ENCODE measurements around the gene PCBP3. TPM values are rescaled to one million over a fixed set of nuclear protein-coding genes. Genes with fewer than 3 reads are reported as not detected.
"Not testable (repeated sequence)": the region's sequence is repeated elsewhere in the genome, so short reads cannot be mapped to it uniquely, and the experiment has no call there.

Gene PCBP3
- total and polyA plus RNA-seq, 2 donors: 4.3 to 4.6 TPM

GRCh38 chr21:45607021-45607908 is 36.3 kb upstream of the PCBP3 start:
- no peaks in the 10 kb centered on the region for H3K36me3 ChIP-seq (ENCODE audit: insufficient read depth)
- H3K4me1 ChIP-seq (ENCODE audit: insufficient read depth): no peaks in the 10 kb centered on the region
- no peak for DNase-seq (ENCODE audit: extremely low spot score)
- WGBS: 67% methylated on average over 23 of the region's 23 CpGs
- H3K27ac ChIP-seq (ENCODE audit: low read depth): no peak overlapping the region
- H3K4me3 ChIP-seq (ENCODE audit: low read depth, low read length): no peak overlapping the region

- WGBS: 82% methylated on average over 20 of the region's 20 CpGs
- DNase-seq (ENCODE audit: extremely low spot score): no peak
Observed at GRCh38 chr21:45607909-45608295, 35.6 kb upstream of the PCBP3 start.

GRCh38 chr21:45608747-45609470 is 34.6 kb upstream of the PCBP3 start:
- not testable (repeated sequence) for H3K27ac ChIP-seq (ENCODE audit: low read depth); H3K4me3 ChIP-seq (ENCODE audit: low read depth, low read length); DNase-seq (ENCODE audit: extremely low spot score); H3K4me1 ChIP-seq (ENCODE audit: insufficient read depth); H3K36me3 ChIP-seq (ENCODE audit: insufficient read depth)
- 75% methylated on average over 15 of the region's 15 CpGs for WGBS

More at GRCh38 chr21:45607909-45608295, 35.6 kb upstream of the PCBP3 start:
- Histone ChIP-seq H3K27ac (ENCODE audit: low read depth) (no peak overlapping the region), H3K36me3 (ENCODE audit: insufficient read depth) (no peaks in the 10 kb centered on the region), H3K4me1 (ENCODE audit: insufficient read depth) (no peaks in the 10 kb centered on the region), H3K4me3 (ENCODE audit: low read depth, low read length) (no peak overlapping the region)

- not testable (repeated sequence) for H3K4me1 ChIP-seq (ENCODE audit: insufficient read depth); H3K4me3 ChIP-seq (ENCODE audit: low read depth, low read length); H3K27ac ChIP-seq (ENCODE audit: low read depth); H3K36me3 ChIP-seq (ENCODE audit: insufficient read depth); DNase-seq (ENCODE audit: extremely low spot score)
- 85% methylated on average over 6 of the region's 6 CpGs for WGBS
Observed at GRCh38 chr21:45609616-45610015, 33.9 kb upstream of the PCBP3 start.

GRCh38 chr21:45611296-45611695 is 32.2 kb upstream of the PCBP3 start:
- H3K4me3 ChIP-seq (ENCODE audit: low read depth, low read length): no peak overlapping the region
- no peak overlapping the region for H3K27ac ChIP-seq (ENCODE audit: low read depth)
- no peaks in the 10 kb centered on the region for H3K36me3 ChIP-seq (ENCODE audit: insufficient read depth)
- 91% methylated on average over 12 of the region's 12 CpGs for WGBS
- H3K4me1 ChIP-seq (ENCODE audit: insufficient read depth): no peaks in the 10 kb centered on the region
- DNase-seq (ENCODE audit: extremely low spot score): no peak

DNA sequence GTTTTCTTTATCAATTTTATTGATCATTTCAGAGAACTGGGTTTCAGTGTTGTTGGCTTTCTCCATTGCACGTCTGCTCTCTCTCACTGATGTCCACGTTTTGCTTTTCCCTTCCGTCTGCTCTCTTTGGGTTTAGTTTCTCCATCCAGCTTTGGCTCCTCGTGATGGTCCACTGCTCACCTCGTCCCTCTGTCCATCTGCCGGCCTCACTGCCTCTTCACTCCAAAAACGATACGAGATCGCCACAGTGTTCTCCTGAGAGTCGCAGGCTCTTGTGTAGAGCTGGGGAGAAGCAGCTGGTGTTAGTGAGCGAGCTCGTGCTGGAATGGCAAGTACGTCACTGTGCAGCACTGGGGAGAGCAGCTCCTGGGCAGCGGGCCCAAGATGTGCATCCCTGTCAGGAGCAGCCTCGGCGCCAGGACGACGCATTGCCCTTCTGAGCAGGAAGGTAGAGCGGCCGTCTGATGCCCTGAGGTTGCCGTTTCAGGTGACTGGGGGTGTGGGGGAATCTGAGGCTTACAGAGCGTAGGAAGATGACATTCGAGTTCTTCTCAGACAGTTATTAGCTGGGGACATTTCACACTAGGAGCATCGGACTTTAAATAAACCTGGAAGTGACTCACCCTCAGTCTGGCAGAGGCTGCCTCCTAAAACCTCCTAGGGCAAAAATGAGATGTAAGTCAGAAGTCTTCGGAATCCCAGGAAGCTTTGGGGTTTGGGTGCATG is 31.4 kb upstream of the PCBP3 start:
- Histone ChIP-seq H3K4me1 (ENCODE audit: insufficient read depth) (no peaks in the 10 kb centered on the region), H3K4me3 (ENCODE audit: low read depth, low read length) (no peak overlapping the region), H3K36me3 (ENCODE audit: insufficient read depth) (no peaks in the 10 kb centered on the region), H3K27ac (ENCODE audit: low read depth) (no peak overlapping the region)
- 46% methylated on average over 25 of the region's 25 CpGs for WGBS
- DNase-seq (ENCODE audit: extremely low spot score): no peak

DNA sequence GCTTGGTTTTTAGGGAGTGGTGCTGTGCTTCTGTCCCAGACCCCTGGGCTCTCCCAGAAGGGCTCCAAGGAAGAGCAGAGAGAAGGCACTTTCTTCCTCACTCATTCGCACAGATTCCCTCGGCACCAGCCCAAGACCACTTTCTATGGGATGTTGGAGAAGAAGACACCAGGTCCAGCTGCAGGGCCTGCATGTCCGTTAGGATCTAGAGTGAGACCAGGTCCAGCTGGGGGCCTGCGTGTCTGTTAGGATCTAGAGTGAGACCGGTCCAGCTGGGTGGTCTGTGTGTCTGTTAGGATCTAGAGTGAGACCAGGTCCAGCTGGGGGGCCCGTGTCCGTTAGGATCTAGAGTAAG is 30.9 kb upstream of the PCBP3 start:
- not testable (repeated sequence) for H3K36me3 ChIP-seq (ENCODE audit: insufficient read depth); H3K27ac ChIP-seq (ENCODE audit: low read depth); H3K4me1 ChIP-seq (ENCODE audit: insufficient read depth); DNase-seq (ENCODE audit: extremely low spot score); H3K4me3 ChIP-seq (ENCODE audit: low read depth, low read length)
- WGBS: 89% methylated on average over 6 of the region's 7 CpGs

- H3K4me1 ChIP-seq (ENCODE audit: insufficient read depth): no peaks in the 10 kb centered on the region
- H3K4me3 ChIP-seq (ENCODE audit: low read depth, low read length): no peak overlapping the region
- no peaks in the 10 kb centered on the region for H3K36me3 ChIP-seq (ENCODE audit: insufficient read depth)
- no peak for DNase-seq (ENCODE audit: extremely low spot score)
- no peak overlapping the region for H3K27ac ChIP-seq (ENCODE audit: low read depth)
- 84% methylated on average over 6 of the region's 6 CpGs for WGBS
Observed at GRCh38 chr21:45613396-45613795, 30.1 kb upstream of the PCBP3 start.

- Histone ChIP-seq H3K4me1 (ENCODE audit: insufficient read depth) (no peaks in the 10 kb centered on the region), H3K4me3 (ENCODE audit: low read depth, low read length) (no peak overlapping the region), H3K27ac (ENCODE audit: low read depth) (no peak overlapping the region), H3K36me3 (ENCODE audit: insufficient read depth) (no peaks in the 10 kb centered on the region)
- DNase-seq (ENCODE audit: extremely low spot score): no peak
- WGBS: 50% methylated on average over 9 of the region's 9 CpGs
Observed at GRCh38 chr21:45613881-45614280, 29.6 kb upstream of the PCBP3 start.

DNA sequence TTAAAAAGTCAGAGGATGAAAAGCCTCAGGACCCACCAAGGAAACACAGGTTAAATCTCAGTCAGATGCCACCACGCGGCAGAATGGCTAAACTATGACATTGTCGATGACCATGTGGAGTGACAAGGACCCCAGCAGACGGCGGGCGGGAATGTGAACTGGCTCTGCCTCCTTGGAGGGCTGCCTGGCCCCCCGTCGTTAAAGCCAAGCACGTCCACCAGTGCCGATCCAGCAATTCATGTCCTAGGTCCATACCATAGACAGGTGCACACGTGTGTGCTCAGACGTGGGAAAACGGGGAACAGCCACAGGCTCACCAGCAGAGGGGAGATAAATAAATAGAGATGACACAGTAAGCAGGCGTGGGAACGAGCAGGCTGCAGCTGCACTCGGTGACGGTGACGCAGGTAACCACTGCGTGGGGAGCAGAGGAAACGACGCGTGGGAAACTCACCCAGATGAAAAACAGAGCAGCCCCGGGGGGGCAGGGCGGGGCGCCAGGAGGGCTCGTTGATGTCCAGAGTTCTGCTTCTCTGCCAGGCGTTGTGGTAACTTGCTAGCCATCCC is 28.3 kb upstream of the PCBP3 start:
- no peak overlapping the region for H3K27ac ChIP-seq (ENCODE audit: low read depth)
- WGBS: 49% methylated on average over 27 of the region's 27 CpGs
- H3K36me3 ChIP-seq (ENCODE audit: insufficient read depth): no peaks in the 10 kb centered on the region
- H3K4me3 ChIP-seq (ENCODE audit: low read depth, low read length): no peak overlapping the region
- no peak for DNase-seq (ENCODE audit: extremely low spot score)
- H3K4me1 ChIP-seq (ENCODE audit: insufficient read depth): no peaks in the 10 kb centered on the region

DNA sequence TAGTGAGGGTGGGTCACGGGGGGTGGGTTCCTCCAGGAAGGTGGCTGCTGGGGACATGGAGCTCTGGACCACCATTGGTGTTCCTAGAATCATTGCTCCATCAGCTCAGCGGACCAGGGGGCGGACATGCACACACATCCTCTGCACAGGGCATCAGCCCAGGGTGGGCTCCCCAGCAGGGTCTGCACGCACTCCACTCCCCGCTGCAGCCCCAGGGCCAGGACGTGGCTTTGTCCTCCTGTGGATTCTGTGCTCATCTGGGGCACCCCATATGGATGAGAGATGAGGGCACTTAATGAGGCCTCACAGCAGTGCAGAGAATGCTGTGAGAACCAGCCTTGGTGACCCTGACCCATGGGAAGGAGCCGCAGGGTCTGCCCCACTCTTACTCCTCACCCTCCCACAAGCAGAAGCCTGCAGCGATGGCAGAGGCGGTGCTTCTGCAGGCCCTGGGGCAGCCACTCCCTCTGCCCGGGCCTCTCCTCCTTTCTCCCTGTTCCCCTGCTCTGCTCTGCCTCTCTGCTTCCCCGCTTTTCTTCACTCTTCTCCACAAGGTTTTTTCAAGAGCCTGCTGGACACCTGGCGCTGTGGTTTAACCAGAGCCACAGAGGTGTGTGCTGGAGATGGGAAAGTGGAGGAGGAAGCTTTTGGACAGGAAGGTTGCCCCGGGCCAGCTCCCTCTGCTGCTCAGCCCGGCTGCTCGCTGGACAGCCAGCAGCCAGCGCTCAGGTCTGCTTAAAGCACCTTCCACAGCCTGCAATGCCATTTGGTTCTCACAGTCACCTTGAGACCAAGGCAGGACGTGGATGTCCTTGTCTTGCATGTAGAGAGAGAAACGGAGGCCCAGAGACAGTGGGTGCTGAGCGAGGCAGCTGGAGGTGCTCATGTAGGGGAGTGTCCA is 26.3 kb upstream of the PCBP3 start:
- Histone ChIP-seq H3K4me1 (ENCODE audit: insufficient read depth) (no peaks in the 10 kb centered on the region), H3K27ac (ENCODE audit: low read depth) (no peak overlapping the region), H3K4me3 (ENCODE audit: low read depth, low read length) (no peak overlapping the region), H3K36me3 (ENCODE audit: insufficient read depth) (no peaks in the 10 kb centered on the region)
- DNase-seq (ENCODE audit: extremely low spot score): no peak
- WGBS: 56% methylated on average over 19 of the region's 19 CpGs

- Histone ChIP-seq H3K4me3 (ENCODE audit: low read depth, low read length) (no peak overlapping the region), H3K27ac (ENCODE audit: low read depth) (no peak overlapping the region), H3K4me1 (ENCODE audit: insufficient read depth) (no peaks in the 10 kb centered on the region), H3K36me3 (ENCODE audit: insufficient read depth) (no peaks in the 10 kb centered on the region)
- WGBS: 18% methylated on average over 13 of the region's 13 CpGs
- DNase-seq (ENCODE audit: extremely low spot score): no peak
Observed at GRCh38 chr21:45618287-45618686, 25.2 kb upstream of the PCBP3 start.
